Measurements from ENCODE around the gene SORL1. TPM values are rescaled to one million over a fixed set of nuclear protein-coding genes. Genes with fewer than 3 reads are reported as not detected.

SORL1 gene
- total and polyA plus RNA-seq, 3 donors from 2014 or later = 14.7 to 30.0 (median 21.8) TPM

- intact Hi-C loops (cut with DNase I; ENCODE audit: low total_unique reads) = no loop called here
- DNase-seq = no peak
- H3K36me3 ChIP-seq (ENCODE audit: low read depth, missing control alignments) = no peaks in the 10 kb centered on the region
- TF ChIP-seq POLR2A (IDR thresholded peaks at IDR 0.05) (no peak), CTCF (IDR thresholded peaks at IDR 0.05) (no peak)
- peaks cover 3% of the 10 kb centered on the region for H3K4me1 ChIP-seq
- H3K27ac ChIP-seq = no peak overlapping the region
- no peak overlapping the region for H3K4me3 ChIP-seq
- no peaks in the 10 kb centered on the region for H3K27me3 ChIP-seq
- H3K9me3 ChIP-seq = no peaks in the 10 kb centered on the region
These were observed 73.3 kb downstream of the SORL1 start for GRCh38 chr11:121525376-121525775.

- Histone ChIP-seq H3K36me3 (ENCODE audit: low read depth, missing control alignments) (no peaks in the 10 kb centered on the region), H3K27ac (no peak overlapping the region), H3K9me3 (no peaks in the 10 kb centered on the region), H3K4me1 (no peaks in the 10 kb centered on the region), H3K27me3 (no peaks in the 10 kb centered on the region), H3K4me3 (no peak overlapping the region)
- no peak for DNase-seq
- WGBS, 2 donors = 88 to 93% methylated on average over 2 of the region's 2 CpGs
- TF ChIP-seq CTCF (IDR thresholded peaks at IDR 0.05) (no peak), POLR2A (IDR thresholded peaks at IDR 0.05) (no peak)
- intact Hi-C loops (cut with DNase I; ENCODE audit: low total_unique reads) = no loop called here
These were observed 78.1 kb downstream of the SORL1 start for GRCh38 chr11:121530257-121530656.

- Histone ChIP-seq H3K36me3 (ENCODE audit: low read depth, missing control alignments) (no peaks in the 10 kb centered on the region), H3K4me3 (no peak overlapping the region), H3K27me3 (no peaks in the 10 kb centered on the region), H3K27ac (no peak overlapping the region), H3K4me1 (no peaks in the 10 kb centered on the region), H3K9me3 (no peaks in the 10 kb centered on the region)
- DNase-seq = no peak
- WGBS, 2 donors = 53 to 57% methylated on average over 3 of the region's 3 CpGs
- intact Hi-C loops (cut with DNase I; ENCODE audit: low total_unique reads) = no loop called here
- TF ChIP-seq POLR2A (IDR thresholded peaks at IDR 0.05) (no peak), CTCF (IDR thresholded peaks at IDR 0.05) (no peak)
These were observed 81.5 kb downstream of the SORL1 start for GRCh38 chr11:121533601-121534000.

- WGBS, 2 donors = 71 to 78% methylated on average over 12 of the region's 12 CpGs
- no peaks in the 10 kb centered on the region for H3K4me1 ChIP-seq
- H3K9me3 ChIP-seq = no peaks in the 10 kb centered on the region
- H3K4me3 ChIP-seq = no peak overlapping the region
- intact Hi-C loops (cut with DNase I; ENCODE audit: low total_unique reads) = no loop called here
- no peak overlapping the region for H3K27ac ChIP-seq
- TF ChIP-seq CTCF (IDR thresholded peaks at IDR 0.05) (peak; percentile 11 to 57 (median 41)), POLR2A (IDR thresholded peaks at IDR 0.05) (no peak)
- H3K36me3 ChIP-seq (ENCODE audit: low read depth, missing control alignments) = no peaks in the 10 kb centered on the region
- peak; percentile 54 for DNase-seq
- no peaks in the 10 kb centered on the region for H3K27me3 ChIP-seq
These were observed 82.3 kb downstream of the SORL1 start for GRCh38 chr11:121534131-121535093.

Data from testis (tissue), 3 donors.